DND-41 (cell line): ENCODE data around the gene CEP350.

Experiments
- CTCF ChIP-seq: IDR thresholded peaks from 2 replicates; pipeline ENCODE4 v1.5.1; 2012; ENCODE audit warnings: borderline replicate concordance, low read length, moderate library complexity, mild to moderate bottlenecking; ENCODE audit not compliant: poor library complexity, severe bottlenecking; ENCODE audit errors: extremely low read depth
- EZH2 ChIP-seq: IDR thresholded peaks from 3 replicates; pipeline ENCODE4 v1.6.1; 2012; ENCODE audit warnings: borderline replicate concordance, low read depth, mild to moderate bottlenecking, moderate library complexity, low read length, inconsistent platforms; ENCODE audit not compliant: severe bottlenecking

DNA sequence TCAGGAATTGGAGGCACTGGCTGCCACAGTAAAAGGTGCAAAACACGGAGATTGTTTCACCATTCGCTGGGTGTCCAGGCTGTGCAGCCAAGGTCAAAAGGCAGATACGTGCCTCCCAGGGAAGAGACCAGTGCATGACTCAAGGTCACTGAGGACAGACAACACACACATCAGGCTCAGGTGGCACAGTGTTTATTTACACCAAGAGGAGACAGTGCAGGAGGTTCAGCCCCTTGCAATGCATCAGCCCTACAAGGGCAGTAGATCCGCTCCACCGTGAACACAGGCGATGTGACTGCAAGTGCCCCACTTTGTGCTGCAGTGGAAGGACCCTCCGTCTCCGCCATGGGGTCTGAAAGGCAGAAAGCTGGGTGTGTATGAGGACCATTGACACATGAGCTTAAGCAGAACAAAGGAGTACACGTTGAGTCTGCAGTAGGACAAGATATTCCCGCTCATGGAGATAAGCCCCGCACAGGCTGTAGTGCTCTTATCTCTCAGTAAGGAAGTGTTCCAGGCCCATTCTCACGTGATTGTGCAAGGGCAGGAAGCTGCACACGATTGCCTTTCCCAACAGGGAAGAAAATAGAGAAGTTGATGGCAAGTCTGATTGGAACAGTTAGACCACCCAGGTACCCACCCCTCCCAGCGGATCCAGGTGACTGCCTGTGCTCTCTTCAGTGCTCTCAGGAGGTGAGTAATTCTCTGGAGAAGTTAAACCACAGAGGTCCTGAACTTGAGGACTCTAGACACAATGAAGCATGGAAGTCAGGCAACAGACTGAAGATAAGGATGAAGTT lies 162.6 kb downstream of the CEP350 start:
- TF ChIP-seq CTCF: no peak
- no peak for TF ChIP-seq EZH2
